HPDE6-E6E7 (cell line): ENCODE measurements around the gene MYBPH.

ENCODE experiments used
- DNase-seq: peaks from one replicate; pipeline ENCODE4 v3.0.0; 2011; ENCODE audit warnings: missing footprints; ENCODE audit errors: extremely low spot score

The MYBPH gene

GRCh38 chr1:203166192-203166940 lies 9.3 kb downstream of the MYBPH start:
- peak; percentile 64 for DNase-seq

- no peak for DNase-seq
These were observed 9.8 kb downstream of the MYBPH start for GRCh38 chr1:203165800-203166161.

- DNase-seq, result no peak
These were observed 10.4 kb downstream of the MYBPH start for GRCh38 chr1:203165101-203165799.

GRCh38 chr1:203163891-203164635 lies 11.6 kb downstream of the MYBPH start:
- DNase-seq, result no peak

GRCh38 chr1:203162403-203162802 lies 13.2 kb downstream of the MYBPH start:
- DNase-seq, result no peak

GRCh38 chr1:203161703-203162102 lies 13.9 kb downstream of the MYBPH start:
- DNase-seq, result no peak

GRCh38 chr1:203161175-203161574 lies 14.5 kb downstream of the MYBPH start:
- no peak for DNase-seq

GRCh38 chr1:203159844-203160243 lies 15.8 kb downstream of the MYBPH start:
- DNase-seq, result no peak

- no peak for DNase-seq
These were observed 16.5 kb downstream of the MYBPH start for GRCh38 chr1:203158960-203159665.

- no peak for DNase-seq
These were observed 17.2 kb downstream of the MYBPH start for GRCh38 chr1:203158423-203158822.

GRCh38 chr1:203156280-203156679 lies 19.3 kb downstream of the MYBPH start:
- no peak for DNase-seq

GRCh38 chr1:203153989-203154821 lies 21.4 kb downstream of the MYBPH start:
- peak; percentile 71 for DNase-seq

GRCh38 chr1:203153051-203153988 lies 22.3 kb downstream of the MYBPH start:
- no peak for DNase-seq

- peak; percentile 63 for DNase-seq
These were observed 23.2 kb downstream of the MYBPH start for GRCh38 chr1:203152158-203153034.

- no peak for DNase-seq
These were observed 24.1 kb downstream of the MYBPH start for GRCh38 chr1:203151362-203152157.

- no peak for DNase-seq
These were observed 24.9 kb downstream of the MYBPH start for GRCh38 chr1:203150511-203151297.

- no peak for DNase-seq
These were observed 26.3 kb downstream of the MYBPH start for GRCh38 chr1:203149188-203149840.
